Large intestine (tissue), 12 donors: Measurements from ENCODE around the gene CARD8. TPM values are rescaled to one million over a fixed set of nuclear protein-coding genes. Genes with fewer than 3 reads are reported as not detected.
A peak's percentile ranks its signal among the peaks of the same experiment; 100 is the strongest.

Experiments
- DNase-seq, 2 donors: peaks; one replicate each; pipeline versions ENCODE4 v3.0.0 to v3.0.0-alpha.2; 2013
- H3K27ac ChIP-seq: one replicate; pipeline ENCODE4 v1.5.1; 2013; ENCODE audit warnings: low read length
- H3K27me3 ChIP-seq: 2 replicates; pipeline ENCODE4 v1.6.1; 2013; ENCODE audit warnings: low read length; ENCODE audit not compliant: control insufficient read depth, insufficient read depth
- H3K36me3 ChIP-seq: 2 replicates; pipeline ENCODE4 v1.6.1; 2013; ENCODE audit warnings: low read length; ENCODE audit not compliant: control insufficient read depth, insufficient read depth
- H3K4me1 ChIP-seq: one replicate; pipeline ENCODE4 v1.6.1; 2013; ENCODE audit warnings: low read length; ENCODE audit not compliant: control insufficient read depth, insufficient read depth
- H3K4me3 ChIP-seq: one replicate; pipeline ENCODE4 v1.5.1; 2013; ENCODE audit warnings: low read length
- H3K9me3 ChIP-seq: one replicate; pipeline ENCODE4 v1.6.1; 2013; ENCODE audit warnings: mild to moderate bottlenecking, low read depth, low read length, moderate library complexity; ENCODE audit not compliant: control insufficient read depth
- WGBS: methylation state at CpG from one replicate; pipeline ENCODE4 v1.1.5; 2013; ENCODE audit warnings: low lambda C conversion rate; ENCODE audit not compliant: insufficient coverage; 5-methylcytosine and 5-hydroxymethylcytosine counted together
- long read RNA-seq, 11 donors: transcript quantifications; one replicate each; lab custom pipeline, GENCODE V29; 2026
- polyA plus RNA-seq: library from polyadenylated mRNA; unstranded; fragments of 120-200 nt; gene quantifications from one replicate; pipeline ENCODE4 v1.2.1, GENCODE V29; 2013

The CARD8 gene
- 40.9 TPM for polyA plus RNA-seq
- long read RNA-seq, donor 1, full-length matches to known transcripts = 3 of 3 reads
- long read RNA-seq, donor 1, partial matches to known transcripts = 0 of 3 reads
- long read RNA-seq, donor 1, other reads (novel, unspliced or antisense) = 0 of 3 reads
- long read RNA-seq, donor 2, partial matches to known transcripts = 27 of 29 reads
- long read RNA-seq, donor 2, other reads (novel, unspliced or antisense) = 0 of 29 reads
- long read RNA-seq, donor 3, partial matches to known transcripts = 12 of 13 reads
- long read RNA-seq, donor 3, other reads (novel, unspliced or antisense) = 0 of 13 reads
- long read RNA-seq, donor 4 = 0 reads
- long read RNA-seq, donor 5, partial matches to known transcripts = 0 of 3 reads
- long read RNA-seq, donor 5, other reads (novel, unspliced or antisense) = 0 of 3 reads
- long read RNA-seq, donor 6, partial matches to known transcripts = 0 of 2 reads
- long read RNA-seq, donor 6, other reads (novel, unspliced or antisense) = 0 of 2 reads
- long read RNA-seq, donor 7, partial matches to known transcripts = 0 of 1 reads
- long read RNA-seq, donor 7, other reads (novel, unspliced or antisense) = 0 of 1 reads
- long read RNA-seq, donor 8, partial matches to known transcripts = 0 of 1 reads
- long read RNA-seq, donor 8, other reads (novel, unspliced or antisense) = 0 of 1 reads
- long read RNA-seq, donor 9 = 0 reads
- long read RNA-seq, donor 10 = 0 reads
- long read RNA-seq, donor 11, partial matches to known transcripts = 19 of 53 reads
- long read RNA-seq, donor 11, other reads (novel, unspliced or antisense) = 31 of 53 reads

DNA sequence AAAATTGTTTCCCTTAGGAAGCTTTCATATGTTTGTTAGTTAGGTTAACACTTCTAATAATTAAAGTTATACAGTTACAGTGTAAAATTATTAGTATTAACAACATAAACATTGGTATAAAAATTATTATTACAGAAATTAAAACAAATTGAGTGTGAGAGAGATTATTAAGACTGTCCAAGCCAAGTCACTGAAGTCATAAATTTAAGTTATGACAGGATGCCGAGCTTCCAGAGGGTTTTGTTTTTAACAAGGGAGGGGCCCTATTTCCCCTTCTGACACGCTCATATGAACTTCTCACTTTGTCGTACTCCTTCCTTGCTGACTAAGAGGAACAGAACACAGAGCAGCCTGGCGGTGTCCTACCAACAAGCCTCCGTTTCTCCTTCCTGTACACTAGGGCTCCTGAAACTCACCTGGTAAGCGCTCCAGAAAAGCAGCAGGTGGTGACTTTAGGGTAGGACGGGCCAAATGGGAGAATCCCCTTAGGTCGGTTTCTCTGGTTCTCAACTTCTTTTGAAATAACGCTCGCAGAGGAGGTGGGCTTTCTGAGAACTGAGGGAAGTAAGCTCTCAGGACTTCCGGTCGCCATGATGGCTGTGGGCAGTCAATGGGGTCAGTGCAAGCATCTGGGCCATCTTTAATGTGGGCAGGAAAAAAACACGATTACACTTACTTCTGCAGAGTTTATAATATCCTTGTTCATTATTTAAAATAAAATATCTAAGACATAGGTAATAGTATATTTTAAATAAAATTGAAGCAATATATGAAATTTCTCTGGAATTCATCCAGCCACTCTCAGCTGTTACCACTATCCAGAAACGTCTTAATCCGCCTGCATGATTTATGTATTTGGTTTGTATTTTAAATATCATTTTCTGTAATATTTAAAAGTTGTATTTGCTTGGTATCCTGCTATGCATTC, at the start of gene CARD8:
TSS of gene CARD8 (minus strand) at position 537 of the 928 bp plus-strand sequence. CDS start 14,892 bp downstream, outside the sequence.
- no peaks in the 10 kb centered on the region for H3K9me3 ChIP-seq
- peak; percentile 83 to 95 for DNase-seq
- no peaks in the 10 kb centered on the region for H3K36me3 ChIP-seq
- peak within 1 kb of the TSS; percentile 83 for H3K4me3 ChIP-seq
- H3K27ac ChIP-seq = peak within 1 kb of the TSS; percentile 94
- peaks cover 8% of the 10 kb centered on the region for H3K4me1 ChIP-seq
- no peaks in the 10 kb centered on the region for H3K27me3 ChIP-seq
- 100% methylated on average over 2 of the region's 15 CpGs for WGBS

GRCh38 chr19:48303866-48304265, 48.2 kb upstream of the CARD8 start:
- no peak overlapping the region for H3K4me3 ChIP-seq
- H3K4me1 ChIP-seq = no peaks in the 10 kb centered on the region
- no peaks in the 10 kb centered on the region for H3K9me3 ChIP-seq
- no CpG with 5 or more reads among the region's 19 CpGs for WGBS
- DNase-seq = no peak
- no peak overlapping the region for H3K27ac ChIP-seq
- no peaks in the 10 kb centered on the region for H3K27me3 ChIP-seq
- H3K36me3 ChIP-seq = no peaks in the 10 kb centered on the region

DNA sequence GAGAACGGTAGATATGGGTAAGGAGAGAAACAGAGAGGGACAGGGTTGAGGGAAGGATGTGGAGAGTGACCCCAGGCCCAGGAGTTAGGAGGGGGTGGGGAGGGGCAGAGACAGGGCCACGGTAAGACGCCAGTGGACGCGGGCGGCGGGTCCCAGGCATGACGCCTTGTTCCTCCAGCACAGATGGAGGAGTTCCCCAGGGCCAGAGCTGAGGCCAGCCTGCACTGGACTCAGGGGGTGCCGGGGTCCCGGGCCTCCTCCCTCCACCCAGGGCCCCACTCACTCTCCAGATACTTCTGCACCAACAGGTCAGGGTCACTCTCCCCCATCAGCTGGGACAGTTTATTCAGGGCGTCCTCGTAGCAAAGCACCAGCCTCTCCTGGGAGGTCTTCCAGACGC, 47.7 kb upstream of the CARD8 start:
- DNase-seq = no peak
- Histone ChIP-seq H3K4me1 (no peaks in the 10 kb centered on the region), H3K27me3 (no peaks in the 10 kb centered on the region), H3K36me3 (no peaks in the 10 kb centered on the region), H3K4me3 (no peak overlapping the region), H3K27ac (no peak overlapping the region), H3K9me3 (no peaks in the 10 kb centered on the region)
- 80% methylated on average over 1 of the region's 13 CpGs for WGBS

- H3K4me1 ChIP-seq = no peaks in the 10 kb centered on the region
- no peaks in the 10 kb centered on the region for H3K27me3 ChIP-seq
- H3K36me3 ChIP-seq = no peaks in the 10 kb centered on the region
- no peak overlapping the region for H3K4me3 ChIP-seq
- no peak overlapping the region for H3K27ac ChIP-seq
- no peaks in the 10 kb centered on the region for H3K9me3 ChIP-seq
- DNase-seq = no peak
- no CpG with 5 or more reads among the region's 12 CpGs for WGBS
These were observed 46.9 kb upstream of the CARD8 start for GRCh38 chr19:48302600-48302959.

DNA sequence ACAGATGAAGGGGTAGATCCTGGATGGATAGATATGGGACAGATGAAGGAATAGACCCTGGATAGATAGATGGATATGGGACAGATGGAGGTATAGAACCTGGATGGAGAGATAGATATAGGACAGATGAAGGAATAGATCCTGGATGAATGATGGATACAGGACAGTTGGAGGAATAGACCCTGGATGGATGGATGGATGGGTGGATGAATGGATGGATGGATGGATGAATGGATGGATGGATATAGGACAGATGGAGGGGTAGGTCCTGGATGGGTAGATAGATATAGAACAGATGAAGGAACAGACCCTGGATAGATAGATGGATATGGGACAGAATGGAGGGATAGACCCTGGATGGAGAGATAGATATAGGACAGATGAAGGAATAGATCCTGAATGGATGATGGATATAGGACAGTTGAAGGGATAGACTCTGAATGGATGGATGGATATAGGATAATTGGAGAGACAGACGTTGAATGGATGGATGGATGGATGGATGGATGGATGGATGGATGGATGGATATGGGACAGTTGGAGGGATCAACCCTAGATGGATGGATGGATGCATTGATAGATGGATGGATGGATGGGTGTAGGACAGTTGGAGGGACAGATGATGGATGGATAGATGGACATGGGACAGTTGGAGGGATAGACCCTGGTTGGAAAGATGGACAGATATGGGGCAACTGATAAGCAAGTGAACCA, 46.3 kb upstream of the CARD8 start:
- DNase-seq = no peak
- H3K4me1 ChIP-seq = no peaks in the 10 kb centered on the region
- H3K9me3 ChIP-seq = no peaks in the 10 kb centered on the region
- H3K36me3 ChIP-seq = no peaks in the 10 kb centered on the region
- H3K4me3 ChIP-seq = no peak overlapping the region
- H3K27ac ChIP-seq = no peak overlapping the region
- H3K27me3 ChIP-seq = no peaks in the 10 kb centered on the region
- WGBS = 100% methylated on average over 1 of the region's 1 CpG

- no peaks in the 10 kb centered on the region for H3K27me3 ChIP-seq
These were observed 42.3 kb upstream of the CARD8 start for GRCh38 chr19:48297975-48298374.

DNA sequence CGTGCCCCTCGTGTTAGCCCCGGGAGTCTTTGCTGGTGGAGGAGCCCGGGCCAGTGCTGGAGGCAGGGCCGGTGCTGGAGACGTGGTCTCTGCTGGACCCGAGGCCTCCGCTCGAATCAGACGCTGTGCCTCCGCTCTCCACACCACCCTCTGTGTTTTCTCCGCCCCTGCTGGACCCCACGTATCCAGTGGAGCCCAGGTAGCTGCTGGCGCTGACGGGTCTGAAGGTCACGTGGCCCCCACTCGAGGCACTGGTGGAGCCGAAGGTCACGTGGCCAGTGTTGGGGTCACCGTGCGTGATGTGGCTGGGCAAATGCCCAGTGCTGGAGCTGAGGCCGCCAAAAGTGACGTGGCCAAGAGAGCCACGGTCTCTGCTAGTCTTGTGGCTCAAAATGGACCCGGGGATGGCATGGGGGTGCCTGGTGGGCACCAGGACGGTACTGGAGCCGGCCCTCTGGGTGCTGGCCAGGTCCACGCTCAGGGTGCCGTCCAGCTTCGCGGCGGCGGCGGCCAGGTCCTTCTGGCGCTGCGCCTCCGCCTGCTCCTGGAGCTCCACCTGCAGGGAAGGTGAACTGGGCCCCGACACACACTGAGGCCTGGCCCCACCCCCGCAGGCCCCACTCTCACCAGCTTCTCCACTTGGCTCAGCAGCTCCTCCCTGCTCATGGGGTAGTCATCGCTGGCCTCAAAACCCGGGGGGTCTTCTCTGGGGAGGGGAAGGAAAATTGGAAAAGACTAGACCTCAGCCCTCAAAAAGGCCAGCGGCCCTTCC, 41.4 kb upstream of the CARD8 start:
- no peak overlapping the region for H3K4me3 ChIP-seq

More at GRCh38 chr19:48297975-48298374, 42.3 kb upstream of the CARD8 start:
- Histone ChIP-seq H3K27ac (no peak overlapping the region), H3K36me3 (no peaks in the 10 kb centered on the region), H3K4me3 (no peak overlapping the region), H3K9me3 (no peaks in the 10 kb centered on the region), H3K4me1 (no peaks in the 10 kb centered on the region)
- no CpG with 5 or more reads among the region's 16 CpGs for WGBS
- no peak for DNase-seq

DNA sequence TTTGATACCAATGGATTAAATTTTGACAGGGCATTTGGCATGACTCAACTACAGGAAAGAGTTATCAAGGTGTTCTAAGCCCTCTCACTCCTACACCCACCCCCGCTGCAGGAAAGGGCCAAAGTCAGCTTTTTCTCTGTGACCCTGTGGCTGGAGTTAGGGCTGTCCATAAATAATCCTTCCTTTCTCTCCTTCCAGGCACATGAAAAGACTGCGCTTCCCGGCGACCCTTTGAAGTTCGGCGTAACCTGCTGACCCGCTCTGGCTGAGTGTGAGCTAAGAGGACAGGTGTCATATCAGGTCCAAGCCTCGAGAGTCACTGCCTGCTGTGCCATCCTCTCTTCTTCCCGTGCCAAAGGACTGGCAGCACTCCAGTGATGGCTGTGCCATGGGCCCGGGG, 39.7 kb upstream of the CARD8 start:
- Histone ChIP-seq H3K27ac (no peak overlapping the region), H3K9me3 (no peaks in the 10 kb centered on the region), H3K4me3 (no peak overlapping the region), H3K36me3 (no peaks in the 10 kb centered on the region), H3K27me3 (peaks cover 5% of the 10 kb centered on the region), H3K4me1 (peaks cover 8% of the 10 kb centered on the region)
- DNase-seq = no peak
- no CpG with 5 or more reads among the region's 10 CpGs for WGBS

More for the DNA sequence above, 41.4 kb upstream of the CARD8 start:
- Histone ChIP-seq H3K9me3 (no peaks in the 10 kb centered on the region), H3K27me3 (no peaks in the 10 kb centered on the region), H3K4me1 (no peaks in the 10 kb centered on the region), H3K27ac (no peak overlapping the region), H3K36me3 (no peaks in the 10 kb centered on the region)
- no CpG with 5 or more reads among the region's 42 CpGs for WGBS
- no peak for DNase-seq

DNA sequence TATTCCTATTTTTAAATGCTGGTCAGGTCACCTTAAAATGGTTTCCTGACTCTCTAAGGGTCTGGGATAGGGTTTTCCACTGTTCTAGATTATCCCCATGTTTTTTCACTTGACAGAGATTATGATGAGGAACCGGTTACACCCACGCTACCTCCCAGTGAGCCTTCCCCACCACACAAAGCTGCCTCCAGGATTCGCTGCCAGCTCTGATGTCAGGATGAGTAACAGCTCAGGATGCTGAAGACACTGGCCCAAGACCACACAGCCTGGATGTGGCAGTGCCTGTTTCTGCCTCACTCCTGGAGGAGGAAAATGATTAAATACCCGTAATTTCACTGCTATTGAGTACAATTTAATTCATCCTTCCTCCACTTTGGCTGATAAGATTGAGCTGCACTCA, 37.1 kb upstream of the CARD8 start:
- H3K27ac ChIP-seq = no peak overlapping the region

More for the DNA sequence above, 37.1 kb upstream of the CARD8 start:
- WGBS = no CpG with 5 or more reads among the region's 4 CpGs
- Histone ChIP-seq H3K4me1 (peaks cover 8% of the 10 kb centered on the region), H3K27me3 (peaks cover 5% of the 10 kb centered on the region), H3K4me3 (no peak overlapping the region), H3K9me3 (no peaks in the 10 kb centered on the region), H3K36me3 (no peaks in the 10 kb centered on the region)
- DNase-seq = no peak
